NCI-H187 treated with DMSO at 0.1 percent for 48 hours (cell line): ENCODE results near the gene HJV.

Experiments
- DNase-seq: peaks from one replicate; lab custom pipeline; 2025; lab: John Stamatoyannopoulos, UW

The HJV gene

DNA sequence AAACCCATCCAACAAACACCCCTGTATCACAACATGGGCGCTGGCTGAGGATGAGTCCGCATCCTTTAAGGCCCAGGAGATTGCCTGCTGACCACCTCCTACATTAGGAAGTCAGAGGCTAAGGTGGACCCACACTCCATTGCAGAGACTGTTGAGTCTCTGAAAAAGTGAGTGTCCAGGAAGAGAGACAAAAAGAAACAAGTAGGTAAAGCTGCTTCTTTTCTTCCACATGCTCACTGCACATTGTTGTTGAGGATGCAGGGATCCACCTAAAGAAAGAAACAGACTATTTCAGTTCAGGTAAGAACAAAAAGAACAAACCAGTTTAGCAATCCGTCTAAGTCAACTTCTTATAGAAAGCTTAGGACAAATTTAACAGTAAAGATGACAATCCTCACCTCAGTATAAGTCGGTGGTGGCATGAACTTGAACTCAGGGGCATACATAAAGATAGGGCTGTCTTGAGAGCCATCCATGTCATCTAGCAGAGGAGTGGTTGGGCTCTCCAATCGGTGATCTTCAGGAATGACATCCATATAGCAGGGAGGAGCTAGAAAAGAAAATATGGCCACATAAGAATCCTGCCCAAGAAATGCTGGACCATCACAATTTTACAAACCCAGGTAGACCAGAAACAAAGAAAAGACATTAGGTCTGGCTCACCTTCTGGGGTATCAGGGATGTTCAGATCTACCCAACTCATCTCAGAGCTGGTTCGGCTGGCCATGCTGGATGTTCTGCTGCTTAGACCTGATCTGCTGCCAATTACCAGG lies 27.7 kb downstream of the HJV start:
- DNase-seq = no peak

DNA sequence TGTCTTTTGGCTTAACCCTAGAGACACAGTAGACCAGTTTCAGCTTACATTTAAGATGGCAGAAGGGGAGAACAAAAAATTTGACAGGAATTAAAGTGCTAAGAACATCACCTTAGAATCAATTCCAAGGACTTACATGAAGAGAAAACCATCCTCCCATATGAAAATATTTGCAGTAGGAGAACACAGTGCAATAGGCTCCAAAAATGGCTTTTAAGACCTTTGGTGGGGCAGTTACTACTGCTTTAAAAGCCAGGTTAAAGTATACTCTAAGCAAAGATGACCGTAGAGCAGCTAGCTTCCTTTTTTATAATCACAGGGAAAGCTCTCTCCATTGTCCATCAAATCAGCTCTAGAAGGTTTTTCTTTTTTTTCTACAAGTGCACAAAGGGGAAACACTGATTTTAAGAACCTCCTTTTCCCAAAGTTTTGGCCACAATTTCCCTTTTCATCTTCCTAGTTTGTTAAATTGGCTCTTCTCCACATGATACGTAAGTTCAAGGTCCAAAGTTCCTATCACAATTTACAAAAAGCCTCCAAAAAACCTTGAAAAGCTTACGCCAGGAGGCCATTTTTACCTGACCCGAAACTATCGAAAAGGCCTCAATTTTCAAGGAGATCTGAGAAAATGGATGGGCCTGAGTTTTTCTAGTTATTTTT lies 28.4 kb downstream of the HJV start:
- DNase-seq = no peak

DNA sequence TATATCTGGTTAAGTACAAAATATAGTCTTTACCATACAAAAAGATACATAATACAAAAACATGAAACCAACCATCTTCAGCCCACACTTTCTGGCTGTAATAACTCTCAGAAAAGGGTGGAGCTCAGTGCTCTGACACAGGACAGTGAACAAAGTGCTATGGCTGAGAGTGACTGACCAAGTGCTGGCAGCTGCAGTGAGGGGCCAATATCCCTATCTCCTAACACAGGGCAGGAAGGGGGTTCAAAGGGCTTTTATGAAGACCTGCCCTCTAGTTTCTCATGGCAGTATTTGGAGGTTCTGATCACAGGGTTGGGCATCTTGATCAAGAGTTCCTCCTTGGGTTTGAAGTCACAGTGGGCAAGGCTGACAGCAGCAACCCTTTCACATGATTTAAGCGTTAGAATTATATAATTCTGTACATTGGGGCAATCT lies 29.0 kb downstream of the HJV start:
- no peak for DNase-seq

DNA sequence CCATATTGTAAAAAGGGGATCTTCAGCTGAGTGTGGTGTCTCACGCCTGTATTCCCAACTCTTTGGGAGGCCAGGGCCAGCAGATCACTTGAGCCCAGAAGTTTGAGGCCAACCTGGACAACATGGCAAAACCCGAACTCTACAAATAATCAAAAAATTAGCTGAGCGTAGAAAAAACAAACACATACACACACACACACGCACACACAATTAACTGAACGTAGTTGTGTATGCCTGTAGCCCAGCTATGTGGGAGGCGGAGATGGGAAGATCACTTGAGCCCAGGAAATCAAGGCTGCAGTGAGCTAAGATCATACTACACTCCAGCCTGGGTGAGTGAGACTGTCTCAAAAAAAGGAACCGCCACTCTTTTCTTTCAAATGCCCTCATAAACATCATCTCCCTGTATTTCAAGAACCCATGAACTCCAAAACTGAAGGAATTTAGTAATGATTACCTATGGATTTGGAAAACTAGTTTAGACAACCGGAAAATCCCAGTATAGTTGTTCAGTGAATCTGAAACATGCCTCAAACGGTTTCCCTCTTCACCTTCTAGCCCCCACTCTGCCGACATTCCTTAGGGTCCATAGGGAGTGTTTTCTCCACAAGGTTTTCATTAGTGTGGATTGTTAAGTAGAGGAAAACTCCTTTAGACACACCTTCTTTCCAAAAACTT lies 29.7 kb downstream of the HJV start:
- no peak for DNase-seq

DNA sequence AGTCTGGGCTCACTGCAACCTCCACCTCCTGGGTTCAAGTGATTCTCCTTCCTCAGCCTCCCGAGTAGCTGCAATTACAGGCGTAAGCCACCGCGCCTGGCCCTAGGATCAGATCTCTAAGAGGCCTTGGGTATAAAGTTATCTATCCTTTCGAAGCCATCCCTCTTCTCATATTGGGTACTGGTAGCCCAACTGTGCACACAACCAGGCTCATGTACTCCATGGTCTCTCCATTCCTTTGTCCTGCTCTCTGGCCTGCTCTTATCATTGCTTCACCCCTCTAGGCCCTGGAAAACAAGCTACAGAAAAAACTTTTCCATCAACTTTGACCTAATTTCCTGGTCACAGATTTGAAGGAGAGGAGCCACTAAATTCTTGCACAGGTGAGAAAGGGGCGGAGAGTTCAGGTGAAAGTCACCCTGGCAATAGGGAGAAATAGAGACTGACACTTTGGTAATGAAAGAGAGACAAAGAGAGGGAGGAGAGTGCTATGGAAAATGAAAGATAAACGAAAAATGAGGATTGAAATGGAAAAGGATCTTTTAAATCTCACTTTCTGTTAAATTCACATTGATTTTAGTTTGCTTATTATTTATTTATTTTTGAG lies 31.2 kb downstream of the HJV start:
- no peak for DNase-seq

DNA sequence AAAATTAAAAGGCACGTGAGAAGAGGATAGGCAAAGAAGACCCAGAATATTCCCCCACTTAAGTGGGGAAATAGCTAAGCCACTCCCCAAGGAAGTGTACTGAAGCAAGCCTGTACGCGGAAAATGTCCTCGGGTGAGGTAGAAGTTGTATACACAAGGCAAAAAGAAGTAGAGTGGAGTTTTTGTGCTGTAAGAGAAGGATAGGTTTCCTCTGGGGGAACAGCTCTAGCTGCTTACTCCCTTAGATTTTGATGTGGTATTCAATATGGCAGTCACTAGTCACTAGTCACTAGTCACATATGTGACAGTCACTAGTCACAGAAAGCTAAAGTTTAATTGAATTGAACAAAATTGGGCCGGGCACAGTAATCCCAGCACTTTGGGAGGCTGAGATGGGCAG lies 32.8 kb downstream of the HJV start:
- DNase-seq = no peak

DNA sequence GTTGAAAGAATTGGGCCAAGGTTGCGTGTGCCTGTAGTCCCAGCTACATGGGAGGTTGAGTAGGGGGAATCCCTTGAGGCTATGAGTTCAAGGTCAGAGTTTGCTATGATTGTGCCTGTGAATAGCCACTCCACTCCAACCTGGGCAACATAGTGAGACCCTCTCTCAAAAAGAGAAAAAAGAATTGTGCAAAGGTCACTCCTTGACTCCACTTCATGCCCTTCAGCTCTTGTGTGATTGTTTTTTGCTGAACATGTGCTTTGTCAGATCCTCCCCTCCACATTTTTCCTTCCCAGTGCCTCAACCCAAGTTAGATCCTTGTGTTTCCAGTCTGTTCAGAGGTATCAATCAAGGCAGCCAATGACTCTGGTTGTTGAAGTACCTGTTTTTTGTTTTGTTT lies 33.6 kb downstream of the HJV start:
- DNase-seq = no peak

DNA sequence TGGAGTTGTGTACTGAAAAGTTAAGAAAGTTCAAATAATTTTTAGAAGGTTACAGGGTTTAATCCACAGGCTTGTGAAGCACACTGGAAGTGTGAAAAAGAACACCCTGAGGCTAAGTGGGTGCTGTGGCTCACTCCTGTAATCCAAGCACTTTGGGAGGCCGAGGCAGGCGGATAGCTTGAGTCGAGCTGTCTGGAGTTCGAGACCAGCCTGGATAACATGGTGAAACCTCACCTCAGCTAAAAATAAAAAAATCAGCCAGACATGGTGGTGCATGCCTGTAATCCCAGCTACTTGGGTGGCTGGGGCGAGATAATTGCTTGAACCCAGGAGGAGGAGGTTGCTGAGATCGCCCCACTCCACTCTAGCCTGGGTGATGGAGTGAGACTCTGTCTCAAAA lies 35.0 kb downstream of the HJV start:
- DNase-seq = no peak

DNA sequence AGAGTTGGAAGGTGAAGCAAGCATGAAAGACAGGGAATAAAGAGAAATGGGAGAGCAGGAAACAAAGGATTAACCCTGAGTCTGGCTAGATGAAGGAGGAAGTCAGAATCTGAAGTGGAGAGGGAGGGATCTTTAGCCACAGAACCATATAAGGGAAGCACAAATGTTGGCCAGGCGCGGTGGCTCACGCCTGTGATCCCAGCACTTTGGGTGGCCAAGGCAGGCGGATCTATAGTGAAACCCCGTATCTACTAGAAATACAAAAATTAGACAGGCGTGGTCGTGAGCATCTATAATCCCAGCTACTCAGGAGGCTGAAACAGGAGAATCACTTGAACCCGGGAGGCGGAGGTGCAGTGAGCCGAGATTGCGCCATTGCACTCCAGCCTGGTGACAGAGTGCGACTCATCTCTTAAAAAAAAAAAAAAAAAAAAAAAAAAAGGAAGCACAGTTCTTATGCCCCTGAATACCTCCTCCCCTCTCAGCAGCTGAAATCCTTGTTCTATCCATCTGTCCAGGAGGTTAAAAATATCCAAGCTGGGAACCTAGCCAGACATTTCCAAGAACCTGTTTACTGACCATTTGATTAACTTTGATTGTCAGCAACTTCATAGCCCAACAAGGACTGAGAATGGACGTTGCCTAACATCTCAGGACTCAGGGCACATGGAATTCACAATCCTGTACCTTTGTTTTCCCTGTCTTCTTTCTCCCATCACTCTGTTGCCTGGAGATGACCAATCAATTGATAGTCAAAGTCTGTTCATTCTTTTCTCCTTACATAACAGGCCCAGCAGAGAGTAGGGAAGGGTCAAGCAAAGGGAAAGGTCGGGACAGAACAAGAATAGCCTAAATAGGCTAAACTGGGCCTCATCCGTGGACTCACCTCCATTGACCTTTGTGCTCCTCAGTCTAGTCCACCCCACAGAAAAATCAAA lies 35.8 kb downstream of the HJV start:
- DNase-seq = peak; percentile 81

DNA sequence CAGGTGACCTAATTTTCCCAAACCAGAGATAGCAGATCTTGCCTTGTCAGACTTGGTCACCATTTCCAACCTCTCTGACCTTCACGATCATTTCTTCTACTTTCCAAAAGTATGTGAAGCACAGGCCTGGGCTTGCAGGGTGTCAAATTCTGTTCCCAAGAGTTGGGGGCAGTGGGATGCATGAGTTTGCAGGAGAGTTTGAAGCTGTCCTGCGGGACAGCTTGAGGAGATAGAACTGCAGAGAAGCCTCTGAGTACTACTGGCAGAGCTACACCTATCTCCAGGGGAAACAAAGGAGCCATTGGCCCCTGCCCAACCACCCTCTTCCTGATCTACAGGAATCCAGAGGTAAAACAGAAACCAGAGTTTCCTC lies 36.4 kb downstream of the HJV start:
- no peak for DNase-seq

DNA sequence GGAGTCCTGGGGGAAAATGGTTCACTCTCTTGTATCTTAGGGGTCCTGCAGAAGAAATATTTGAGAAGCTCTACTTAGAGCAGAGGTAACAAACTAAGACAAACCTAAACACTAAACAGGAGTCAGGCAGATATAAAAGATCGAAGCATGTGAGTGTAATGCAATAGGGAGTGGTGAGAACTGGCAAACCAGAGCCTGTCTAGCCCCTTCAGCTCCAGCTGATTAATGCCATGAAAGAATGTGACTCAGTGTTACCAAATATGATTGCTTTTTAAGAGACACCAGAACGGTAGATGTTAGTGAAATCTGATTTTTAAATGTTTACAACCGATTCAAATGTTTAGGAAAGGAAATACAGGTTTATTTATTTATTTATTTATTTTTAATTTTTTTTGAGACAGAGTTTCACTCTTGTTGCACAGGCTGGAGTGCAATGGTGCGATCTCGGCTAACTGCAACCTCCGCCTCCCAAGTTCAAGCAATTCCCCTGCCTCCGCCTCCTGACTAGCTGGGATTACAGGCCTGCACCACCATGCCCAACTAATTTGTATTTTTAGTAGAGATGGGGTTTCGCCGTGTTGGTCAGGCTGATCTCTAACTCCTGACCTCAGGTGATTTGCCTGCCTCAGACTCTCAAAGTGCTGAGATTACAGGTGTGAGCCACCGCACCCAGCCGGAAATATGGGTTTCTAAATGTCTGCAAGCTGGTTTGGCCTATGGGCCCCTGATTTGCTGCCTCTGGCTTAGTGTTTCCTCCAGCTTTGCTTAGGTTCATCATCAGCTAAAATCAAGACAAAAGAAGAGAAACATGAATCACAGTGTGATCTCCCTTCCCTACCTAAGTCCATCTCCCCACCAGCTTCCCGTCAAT lies 37.3 kb downstream of the HJV start:
- DNase-seq = no peak

DNA sequence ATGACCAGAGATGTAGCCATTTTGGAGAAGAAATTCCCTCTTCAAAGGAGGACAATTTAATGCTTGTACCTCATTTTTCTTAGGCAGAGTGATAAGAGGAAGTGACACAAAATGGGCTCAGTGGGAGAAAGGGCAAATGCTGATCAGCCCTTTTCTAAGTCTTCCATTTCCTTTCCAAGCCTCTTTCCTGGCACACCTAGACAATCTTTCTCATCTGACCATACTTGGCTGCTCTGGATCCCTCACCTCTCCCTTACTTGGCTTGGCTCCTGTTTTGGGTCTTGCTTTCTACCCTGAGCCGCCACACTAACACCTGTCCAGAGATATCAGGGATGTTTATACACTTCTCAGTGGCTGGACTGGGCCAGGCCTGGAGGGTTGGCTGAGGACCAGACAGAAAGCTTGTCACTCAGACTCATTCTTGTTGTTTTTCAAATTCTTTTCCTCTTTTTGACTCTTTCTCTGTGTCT lies 38.3 kb downstream of the HJV start:
- DNase-seq = no peak

DNA sequence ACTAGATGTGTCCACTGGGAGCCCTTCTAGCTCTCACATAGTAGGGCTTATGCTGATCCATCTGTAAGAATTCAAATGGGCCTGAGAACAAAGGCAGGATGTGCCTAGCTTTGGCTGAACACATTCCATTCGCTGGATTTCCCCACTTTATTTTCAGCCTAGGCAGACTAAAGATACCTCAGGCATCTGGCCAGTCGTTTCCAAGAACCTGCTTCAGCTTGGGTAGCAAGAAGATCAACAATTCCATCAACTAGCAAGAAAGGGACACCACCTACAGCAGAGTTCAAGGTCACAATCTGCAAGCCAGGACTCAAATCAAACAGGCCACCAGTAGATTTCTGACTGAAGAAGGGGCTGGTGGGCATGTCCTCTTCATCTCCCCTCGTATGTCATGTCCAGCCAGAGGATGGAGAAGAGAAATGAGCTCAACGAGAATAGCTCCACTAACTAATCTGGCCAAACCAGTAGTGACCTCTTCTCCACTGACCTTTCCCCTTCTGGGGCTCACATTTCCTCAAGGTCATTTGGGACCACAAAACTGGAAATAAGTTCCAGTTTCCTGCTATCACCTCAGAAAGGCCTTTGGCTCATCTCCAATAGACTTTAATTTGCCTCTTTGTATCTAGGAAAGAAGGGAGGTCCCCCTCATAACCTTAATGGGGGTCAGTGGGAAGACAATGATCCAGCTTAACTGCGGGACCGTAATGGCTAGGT lies 39.4 kb downstream of the HJV start:
- DNase-seq = no peak

DNA sequence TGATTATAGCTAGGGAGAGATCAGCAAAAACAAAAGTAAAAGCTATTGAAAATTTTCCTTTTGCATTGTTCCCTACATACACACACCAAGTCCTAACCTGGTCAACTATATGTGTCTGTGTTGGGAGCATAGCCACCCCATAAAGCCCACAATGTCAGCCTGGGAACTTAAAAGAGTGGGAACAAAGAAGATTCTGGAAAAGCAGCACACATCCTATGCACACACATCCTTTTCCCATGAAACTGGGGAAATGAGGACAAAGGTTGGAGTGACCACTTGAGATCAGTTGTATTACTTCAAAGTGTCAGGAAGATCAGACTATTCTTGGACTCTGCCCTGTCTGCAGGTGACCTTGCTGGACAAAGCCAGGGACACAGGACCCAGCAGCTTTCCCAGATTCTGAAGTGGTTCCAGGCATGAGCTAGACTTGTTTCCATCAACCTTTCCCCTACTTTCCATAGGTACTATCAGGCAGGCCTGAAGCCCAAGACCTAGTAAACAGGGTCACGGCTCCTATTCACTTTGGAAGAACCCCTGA lies 41.0 kb downstream of the HJV start:
- DNase-seq = no peak

DNA sequence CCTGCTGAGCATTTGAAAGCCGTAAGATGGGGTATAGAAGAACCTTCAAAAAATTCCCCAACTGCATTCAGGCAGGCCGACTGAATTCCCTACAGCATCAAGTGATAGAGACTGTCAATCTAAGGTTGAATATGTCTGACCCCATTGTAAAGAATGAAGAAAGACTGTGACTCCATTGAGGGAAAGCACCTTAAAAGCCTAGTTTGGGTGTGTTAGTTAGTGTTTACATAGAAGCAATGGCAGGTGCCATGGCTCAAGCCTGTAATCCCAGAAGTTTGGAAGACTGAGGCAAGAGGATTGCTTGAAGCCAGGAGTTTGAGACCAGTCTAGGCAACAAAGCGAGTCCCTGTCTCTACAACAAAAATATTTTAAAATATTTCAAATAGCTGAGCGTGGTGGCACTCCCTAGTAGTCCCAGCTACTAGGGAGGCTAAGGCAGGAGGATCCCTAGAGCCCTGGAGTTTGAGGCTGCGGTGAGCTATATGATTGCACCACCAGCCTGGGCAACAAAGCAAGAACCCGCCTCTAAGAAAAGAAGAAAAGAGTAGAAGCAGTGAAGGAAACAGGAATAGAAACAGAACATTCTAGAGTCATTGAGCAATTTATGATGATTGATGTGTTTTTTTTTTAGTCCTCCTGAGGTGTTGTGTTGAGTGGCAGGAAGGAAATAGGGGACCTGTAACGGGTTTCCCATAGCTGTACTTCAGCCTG lies 41.6 kb downstream of the HJV start:
- no peak for DNase-seq

DNA sequence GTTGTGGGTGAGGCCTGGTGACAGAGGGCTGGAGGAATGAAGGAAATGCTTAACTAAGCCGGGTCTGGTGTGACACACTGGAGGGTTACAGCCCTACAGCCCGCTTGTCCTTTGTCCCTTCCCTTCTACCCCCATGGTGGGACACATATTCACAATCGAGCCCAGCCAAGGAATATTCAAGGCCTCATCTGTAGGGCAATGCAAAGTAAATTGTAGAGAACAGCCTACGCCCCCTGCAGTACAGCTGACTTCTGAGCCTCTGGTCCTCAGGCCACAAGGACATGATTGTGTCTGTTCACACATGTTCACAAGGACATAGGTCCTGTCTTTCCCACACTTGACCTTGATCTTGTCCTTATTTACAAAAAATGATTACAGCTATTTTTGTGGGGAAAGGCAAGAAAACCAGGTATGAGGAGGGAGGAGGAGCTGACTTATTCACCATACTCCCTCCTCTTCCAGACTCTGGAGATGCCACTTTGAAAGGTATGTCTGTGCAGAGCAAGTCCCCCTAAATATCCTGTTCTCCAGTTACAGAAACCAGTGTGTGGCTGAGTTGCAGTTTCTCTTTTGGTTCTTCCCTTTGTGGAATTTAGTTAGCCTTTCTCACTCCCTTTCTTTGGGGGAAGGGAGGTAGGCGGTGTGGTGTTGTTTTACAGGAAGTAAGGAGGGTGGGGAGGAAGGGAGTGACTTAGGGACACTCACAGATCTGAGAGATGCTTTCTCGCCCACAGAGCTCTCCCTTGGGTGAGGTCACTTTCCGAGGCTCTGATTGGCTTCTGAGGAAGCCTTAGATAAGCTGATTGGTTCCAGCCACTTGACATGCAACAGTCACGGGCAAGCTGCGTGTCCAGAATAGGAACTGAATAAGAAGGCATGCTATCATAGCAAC lies 42.4 kb downstream of the HJV start:
- DNase-seq = peak; percentile 100

DNA sequence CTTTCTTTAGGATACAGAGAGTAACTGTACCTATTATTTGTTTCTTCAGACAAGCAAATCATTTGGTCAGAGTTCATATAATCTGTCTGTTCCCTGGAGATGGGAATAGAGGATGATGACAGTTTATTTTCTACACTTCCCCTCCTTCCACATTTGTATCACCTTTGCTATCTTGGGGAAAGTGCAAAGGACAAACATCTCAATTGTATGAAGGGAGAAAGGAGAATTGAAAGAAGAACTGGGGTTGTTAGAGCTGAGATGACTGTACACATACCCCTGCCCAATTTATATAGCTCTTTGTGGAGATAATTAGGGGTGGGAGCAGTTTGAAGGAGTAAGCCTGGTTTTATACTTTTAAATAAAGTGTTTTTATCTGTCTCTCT lies 43.1 kb downstream of the HJV start:
- DNase-seq = no peak
